Pancreas (tissue), 10 donors: ENCODE data around the gene VAPB. TPM values are rescaled to one million over a fixed set of nuclear protein-coding genes. Genes with fewer than 3 reads are reported as not detected.

Experiments used
- ATAC-seq, 4 donors: fragments of 200-7000 bp; cut with Tn5 transposase; one replicate each; pipeline versions ENCODE4 v1.8.0 to v1.9.1; 2020; ENCODE audit warnings: mild to moderate bottlenecking in 4 of 4, moderate library complexity in 4 of 4
- DNase-seq, 6 donors: peaks; one replicate each; pipeline ENCODE4 v3.0.0-alpha.2; 2020
- FAIRE-seq: peaks from 2 replicates; lab custom pipeline; 2012; peaks lifted over from hg19 to GRCh38; lab: Jason Lieb, UNC
- H3K27ac ChIP-seq, 4 donors: fragments of 200-600 bp; sonication (generic); 1 replicate in 3 of 4; 2 replicates in 1 of 4; pipeline versions ENCODE4 v1.5.0 to v1.8.0; 2020
- H3K27me3 ChIP-seq, 4 donors: fragments of 200-600 bp; one replicate each; pipeline ENCODE4 v1.8.0; 2021
- H3K36me3 ChIP-seq, 3 donors: fragments of 200-600 bp; sonication (generic) in 1 of 3; one replicate each; pipeline versions ENCODE4 v1.5.0 to v1.8.0; 2020 to 2021
- H3K4me1 ChIP-seq, 3 donors: fragments of 200-600 bp; one replicate each; pipeline ENCODE4 v1.8.0; 2021
- H3K4me3 ChIP-seq, 4 donors: fragments of 200-600 bp; sonication (generic) in 2 of 4; one replicate each; pipeline versions ENCODE4 v1.5.0 to v1.8.0; 2020 to 2021
- H3K9me3 ChIP-seq, 4 donors: fragments of 200-600 bp; one replicate each; pipeline ENCODE4 v1.8.0; 2021
- CTCF ChIP-seq, 4 donors: fragments of 200-600 bp; sonication (generic) in 3 of 4; IDR thresholded peaks; one replicate each; pipeline versions ENCODE4 v1.5.0 to v1.8.0; 2021; ENCODE audit warnings: antibody characterized with exemption in 4 of 4
- WGBS, 2 donors: extraction: QIAGEN DNeasy Blood & Tissue Kit; methylation state at CpG; one replicate each; pipeline ENCODE4 v1.1.7; 2013; 5-methylcytosine and 5-hydroxymethylcytosine counted together
- intact Hi-C, 3 donors: fragments of 100-400 bp; cut with DNase I; formaldehyde crosslinking; loops; one replicate each; pipeline versions ENCODE4 v1.11.1 to v1.14.2; 2022
- polyA plus RNA-seq, 2 donors: library from polyadenylated mRNA; stranded (reverse); fragments of 200-250 nt; gene quantifications; one replicate each; pipeline ENCODE4 v1.2.3, GENCODE V29; 2013
- total RNA-seq, 6 donors: library from RNA; stranded (reverse); fragmentation: NEBNext Ultra II Directional in 4 of 6; extraction: Animal tissue kit (Norgen Biotek cat#: 25700) in 4 of 6; gene quantifications; one replicate each; pipeline versions ENCODE4 v1.2.1 to v1.2.4, GENCODE V29; 2021 to 2023
- donor health status: healthy with polysubstance abuse.
- donor health status: DM: no; HTN: no; CAD: no; lungs with moderate emphysema.
- donor health status: DM: no; HTN: no; CAD: no.
- donor health status: control.
- donor health status: control.
- donor health status: Bipolar disorder and iron deficiency.
- donor health status: DM: yes; HTN: yes; CAD: no.
- donor health status: DM: no; HTN: no; CAD: no.
- donor health status: DM: no; HTN: no; CAD: no.
- donor health status: DM: yes; HTN: yes; CAD: no.

The VAPB gene
- total and polyA plus RNA-seq, 8 donors: 9.6 to 30.3 (median 20.6) TPM

GRCh38 chr20:58392286-58392685 lies 3.3 kb downstream of the VAPB start:
- DNase-seq (no peak), FAIRE-seq (no peak), ATAC-seq (no peak)
- Histone ChIP-seq H3K36me3 (no peaks in the 10 kb centered on the region), H3K27me3 (no peaks in the 10 kb centered on the region), H3K27ac (no peak overlapping the region), H3K4me3 (no peak overlapping the region), H3K4me1 (peaks cover 0 to 22% (median 10%) of the 10 kb centered on the region in 3 donors), H3K9me3 (no peaks in the 10 kb centered on the region)
- intact Hi-C loops: no loop called here
- TF ChIP-seq CTCF (IDR thresholded peaks at IDR 0.05): no peak
- 74% methylated on average over 4 of the region's 4 CpGs for WGBS, 2 donors

- FAIRE-seq (no peak), DNase-seq (no peak), ATAC-seq (no peak)
- Histone ChIP-seq H3K4me1 (peaks cover 0 to 22% (median 10%) of the 10 kb centered on the region in 3 donors), H3K4me3 (no peak overlapping the region), H3K27me3 (no peaks in the 10 kb centered on the region), H3K36me3 (no peaks in the 10 kb centered on the region), H3K27ac (no peak overlapping the region), H3K9me3 (no peaks in the 10 kb centered on the region)
- WGBS, 2 donors: 73 to 82% methylated on average over 3 of the region's 3 CpGs
- TF ChIP-seq CTCF (IDR thresholded peaks at IDR 0.05): no peak
- intact Hi-C loops: no loop called here
These were observed 4.3 kb downstream of the VAPB start for GRCh38 chr20:58393299-58393698.

DNA sequence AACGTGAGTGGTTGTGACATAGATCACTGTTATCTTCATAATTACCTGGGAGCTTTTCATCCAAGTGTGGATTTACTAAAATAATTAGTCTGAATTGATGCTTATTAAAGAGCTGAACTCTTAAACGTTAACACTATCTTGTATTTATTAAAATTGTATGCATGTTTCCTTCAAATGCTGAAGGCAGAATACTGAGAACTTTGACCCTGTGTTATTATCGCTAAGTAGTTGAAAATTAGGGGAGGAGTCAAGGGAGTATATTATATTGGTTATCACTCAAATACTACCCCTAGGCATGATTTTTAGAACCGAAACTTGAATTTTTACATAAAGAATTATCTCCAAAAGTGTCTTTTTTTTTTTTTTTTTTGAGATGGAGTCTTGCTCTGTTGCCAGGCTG lies 5.8 kb downstream of the VAPB start:
- no peak for TF ChIP-seq CTCF (IDR thresholded peaks at IDR 0.05)
- no peak for ATAC-seq
- H3K9me3 ChIP-seq: no peaks in the 10 kb centered on the region
- H3K4me3 ChIP-seq: no peak overlapping the region
- 50 to 56% methylated on average over 4 of the region's 4 CpGs for WGBS, 2 donors
- no peak for FAIRE-seq
- H3K27me3 ChIP-seq: no peaks in the 10 kb centered on the region
- H3K4me1 ChIP-seq: peaks cover 0 to 22% (median 10%) of the 10 kb centered on the region in 3 donors
- H3K27ac ChIP-seq: no peak overlapping the region
- intact Hi-C loops: no loop called here
- H3K36me3 ChIP-seq: no peaks in the 10 kb centered on the region
- no peak for DNase-seq

GRCh38 chr20:58395604-58396003 lies 6.6 kb downstream of the VAPB start:
- no peak for ATAC-seq
- Histone ChIP-seq H3K4me1 (peaks cover 0 to 17% (median 4%) of the 10 kb centered on the region in 3 donors), H3K4me3 (no peak overlapping the region), H3K27ac (no peak overlapping the region), H3K27me3 (no peaks in the 10 kb centered on the region), H3K9me3 (no peaks in the 10 kb centered on the region), H3K36me3 (no peaks in the 10 kb centered on the region)
- no peak for TF ChIP-seq CTCF (IDR thresholded peaks at IDR 0.05)
- 77 to 80% methylated on average over 3 of the region's 3 CpGs for WGBS, 2 donors
- DNase-seq: no peak
- intact Hi-C loops: no loop called here
- no peak for FAIRE-seq

- DNase-seq: no peak
- Histone ChIP-seq H3K27ac (no peak overlapping the region), H3K9me3 (no peaks in the 10 kb centered on the region), H3K4me3 (no peak overlapping the region), H3K27me3 (no peaks in the 10 kb centered on the region), H3K4me1 (peaks cover 0 to 8% (median 0%) of the 10 kb centered on the region in 3 donors), H3K36me3 (no peaks in the 10 kb centered on the region)
- no peak for FAIRE-seq
- no peak for TF ChIP-seq CTCF (IDR thresholded peaks at IDR 0.05)
- ATAC-seq: no peak
- 97 to 100% methylated on average over 6 of the region's 6 CpGs for whole genome bisulfite sequencing, 2 donors
- intact Hi-C loops: no loop called here
These were observed 8.4 kb downstream of the VAPB start for GRCh38 chr20:58397429-58397828.
